GM18507 (cell line): Measurements from ENCODE around the gene ALG13.
A peak's percentile ranks its signal among the peaks of the same experiment; 100 is the strongest.
"Not testable (repeated sequence)": the region's sequence is repeated elsewhere in the genome, so short reads cannot be mapped to it uniquely, and the experiment has no call there.

ENCODE experiments used
- DNase-seq: peaks from one replicate; pipeline ENCODE4 v3.0.0; 2011; ENCODE audit warnings: low read depth; ENCODE audit not compliant: insufficient read length; ENCODE audit errors: extremely low spot score
- FAIRE-seq: peaks from 2 replicates; lab custom pipeline; 2011; peaks lifted over from hg19 to GRCh38; lab: Jason Lieb, UNC

Gene ALG13

DNA sequence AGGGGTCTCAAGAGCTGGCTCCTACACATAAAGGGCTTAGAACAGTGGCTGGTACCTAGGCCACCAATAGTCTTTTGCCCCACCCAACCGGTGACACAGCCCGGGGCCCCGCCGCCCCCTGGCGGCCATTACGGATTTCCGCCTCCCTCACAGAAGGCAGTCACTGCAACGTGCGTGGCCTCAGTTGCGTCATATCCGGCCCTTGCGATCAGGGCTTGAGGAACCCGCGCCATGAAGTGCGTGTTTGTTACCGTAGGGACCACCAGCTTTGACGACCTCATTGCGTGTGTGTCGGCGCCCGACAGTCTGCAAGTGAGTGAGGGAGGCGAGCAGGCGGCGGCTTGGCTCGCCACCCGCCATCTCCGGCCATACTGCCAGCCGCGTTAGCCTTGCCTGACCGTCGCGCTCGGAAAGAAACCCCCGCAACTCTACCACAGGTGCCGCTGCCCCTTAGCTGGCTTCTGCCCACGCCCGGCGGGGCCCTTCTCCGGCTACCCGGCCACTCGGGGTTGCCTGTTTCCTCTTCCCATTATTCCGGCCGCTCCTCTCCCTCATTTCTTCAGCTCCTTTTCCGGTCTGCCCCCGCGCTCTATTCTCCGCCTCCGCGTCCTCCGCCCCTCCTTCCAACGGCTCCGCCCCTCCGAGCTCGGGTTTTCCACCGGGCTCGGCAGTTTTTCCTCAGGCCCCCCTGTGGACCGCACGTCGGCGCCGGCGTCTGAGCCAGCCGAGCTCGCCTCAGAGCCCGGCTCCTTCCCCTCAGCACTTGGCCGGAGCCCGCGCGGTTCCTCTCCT lies at the start of gene ALG13:
TSS of gene ALG13 (plus strand) at position 183 of the 792 bp plus-strand sequence. CDS start at position 232, 49 bp downstream.
- FAIRE-seq (peak; percentile 90), DNase-seq (peak; percentile 59)

DNA sequence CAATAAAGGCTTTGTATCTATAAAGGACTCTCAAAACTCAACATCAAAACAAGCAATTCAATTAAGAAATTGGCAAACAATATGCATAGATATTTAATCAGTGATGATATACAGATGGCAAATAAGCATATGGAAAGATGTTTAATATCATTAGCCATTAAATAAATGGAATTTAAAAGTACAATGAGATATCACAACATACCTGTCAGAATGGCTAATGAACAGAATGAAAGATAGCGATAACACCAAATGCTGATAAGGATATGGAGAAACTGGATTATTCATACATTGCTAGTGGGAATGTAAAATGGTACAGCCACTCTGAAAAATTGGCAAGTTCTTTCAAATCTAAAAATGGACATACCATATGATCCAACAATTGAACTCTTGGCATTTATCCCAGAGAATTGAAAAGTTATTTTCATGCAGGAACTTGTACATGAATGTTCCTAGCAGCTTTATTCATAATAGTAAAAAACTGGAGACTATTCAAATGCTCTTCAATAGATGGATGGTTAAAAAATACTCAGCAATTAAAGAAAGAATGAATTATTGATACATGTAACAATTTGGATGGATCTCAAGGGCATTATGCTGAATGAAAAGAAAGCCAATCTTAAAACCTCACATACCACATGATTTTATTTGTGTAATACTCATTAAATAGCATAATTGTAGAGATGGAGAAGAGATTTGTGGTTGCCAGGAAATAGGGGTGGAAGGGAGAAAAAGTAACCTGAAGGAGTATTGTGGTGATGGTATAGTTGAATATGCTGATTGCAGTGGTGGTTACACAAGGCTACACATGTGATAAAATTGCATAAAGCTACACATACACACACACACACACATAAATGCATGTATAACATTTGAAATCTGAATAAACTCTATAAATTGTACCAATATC lies 45.9 kb upstream of the ALG13 start:
- DNase-seq (no peak), FAIRE-seq (no peak)

- no peak for DNase-seq
- no peak for FAIRE-seq
These were observed 39.0 kb upstream of the ALG13 start for GRCh38 chrX:111641969-111642368.

DNA sequence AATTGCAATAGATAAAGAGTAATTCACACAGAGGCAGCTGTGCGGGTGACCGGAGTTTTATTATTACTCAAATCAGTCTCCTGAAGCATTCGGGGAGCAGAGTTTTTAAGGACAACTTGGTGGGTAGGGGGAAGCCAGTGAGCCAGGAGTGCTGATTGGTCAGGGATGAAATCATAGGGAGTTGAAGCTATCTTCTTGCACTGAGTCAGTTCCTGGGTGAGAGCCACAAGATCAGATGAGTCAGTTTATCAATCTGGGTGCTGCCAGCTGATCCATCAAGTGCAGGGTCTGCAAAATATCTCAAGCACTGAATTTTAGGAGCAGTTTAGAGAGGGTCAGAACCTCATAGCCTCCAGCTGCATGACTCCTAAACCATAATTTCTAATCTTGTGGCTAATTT lies 35.8 kb upstream of the ALG13 start:
- not testable (repeated sequence) for FAIRE-seq, DNase-seq

DNA sequence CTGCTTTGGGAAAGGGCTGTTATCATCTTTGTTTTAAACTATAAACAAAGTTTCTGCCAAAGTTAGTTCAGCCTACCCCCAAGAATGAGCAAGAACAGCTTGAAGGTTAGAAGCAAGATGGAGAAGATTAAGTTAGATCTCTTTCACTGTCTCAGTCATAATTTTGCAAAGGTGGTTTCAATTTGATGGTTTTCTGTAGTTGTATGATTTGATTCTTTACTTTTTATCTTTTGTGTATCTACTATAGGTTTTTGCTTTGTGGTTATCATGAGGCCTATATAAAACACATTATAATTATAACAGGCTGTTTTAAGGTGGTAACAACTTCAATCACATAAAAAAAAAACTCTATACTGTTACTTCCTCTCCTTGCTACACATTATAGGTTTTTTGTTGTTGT lies 35.4 kb upstream of the ALG13 start:
- no peak for FAIRE-seq
- DNase-seq: no peak

GRCh38 chrX:111646515-111646914 lies 34.5 kb upstream of the ALG13 start:
- no peak for FAIRE-seq

GRCh38 chrX:111648802-111649201 lies 32.2 kb upstream of the ALG13 start:
- FAIRE-seq (no peak), DNase-seq (no peak)

More at GRCh38 chrX:111646515-111646914, 34.5 kb upstream of the ALG13 start:
- no peak for DNase-seq

- DNase-seq: no peak
- no peak for FAIRE-seq
These were observed 31.3 kb upstream of the ALG13 start for GRCh38 chrX:111649638-111650037.

- DNase-seq (no peak), FAIRE-seq (no peak)
These were observed 30.1 kb upstream of the ALG13 start for GRCh38 chrX:111650845-111651244.

GRCh38 chrX:111652719-111653118 lies 28.3 kb upstream of the ALG13 start:
- no peak for FAIRE-seq

DNA sequence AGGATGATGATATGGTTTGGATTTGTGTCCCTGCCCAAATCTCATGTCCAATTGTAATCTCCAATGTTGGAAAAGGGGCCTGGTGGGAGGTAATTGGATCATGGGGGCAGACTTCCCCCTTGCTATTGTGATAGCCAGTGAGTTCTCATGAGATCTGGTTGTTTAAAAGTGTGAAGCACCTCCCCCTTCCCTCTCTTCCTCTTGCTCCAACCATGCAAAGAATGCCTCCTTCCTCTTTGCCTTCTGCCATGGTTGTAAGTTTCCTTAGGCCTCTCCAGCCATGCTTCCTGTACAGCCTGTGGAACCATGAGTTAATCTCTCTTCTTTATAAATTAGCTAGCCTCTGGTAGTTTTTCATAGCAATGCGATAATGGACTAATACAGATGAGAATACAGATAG lies 19.7 kb upstream of the ALG13 start:
- no peak for FAIRE-seq
- no peak for DNase-seq

More at GRCh38 chrX:111652719-111653118, 28.3 kb upstream of the ALG13 start:
- no peak for DNase-seq

GRCh38 chrX:111662292-111662691 lies 18.7 kb upstream of the ALG13 start:
- DNase-seq: no peak
- FAIRE-seq: no peak

DNA sequence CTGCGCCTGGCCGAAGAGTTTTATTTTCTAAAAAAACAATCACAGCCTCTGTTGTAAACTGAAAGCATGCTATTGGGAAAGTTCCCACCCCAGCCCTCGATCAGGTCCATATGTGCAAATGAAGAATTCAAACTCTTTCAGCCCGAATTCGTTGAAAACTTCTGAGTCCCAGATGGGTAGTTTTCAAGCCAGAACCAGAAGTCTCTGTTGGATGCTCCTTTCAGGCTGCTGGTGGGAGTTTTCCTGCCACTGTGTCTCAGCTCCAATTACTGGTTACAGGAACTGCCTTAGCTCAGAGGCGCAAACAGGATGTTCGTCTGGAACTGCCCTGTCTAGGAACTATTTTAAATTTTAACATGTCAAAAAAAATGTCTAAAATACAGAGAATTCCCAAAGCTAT lies 9.3 kb upstream of the ALG13 start:
- FAIRE-seq (no peak), DNase-seq (no peak)

DNA sequence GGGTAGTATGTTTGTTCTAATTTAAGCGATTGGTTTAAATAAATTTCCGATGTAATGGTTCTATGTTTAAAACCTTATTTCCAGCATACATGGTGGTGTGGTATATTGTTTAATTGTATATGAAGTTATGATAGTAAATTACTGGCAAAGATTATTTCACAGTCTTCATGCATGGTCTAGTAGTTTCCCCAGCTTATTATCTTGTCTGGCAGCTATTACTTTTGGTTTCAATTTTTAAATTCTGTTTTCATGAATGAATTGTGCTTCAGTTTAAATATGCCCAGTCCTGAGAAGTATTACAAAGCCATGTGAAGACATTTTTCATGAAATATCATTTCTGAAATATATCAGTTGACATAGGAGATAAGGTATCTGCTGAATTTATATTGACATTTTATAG lies 6.3 kb downstream of the ALG13 start:
- no peak for DNase-seq
- no peak for FAIRE-seq

DNA sequence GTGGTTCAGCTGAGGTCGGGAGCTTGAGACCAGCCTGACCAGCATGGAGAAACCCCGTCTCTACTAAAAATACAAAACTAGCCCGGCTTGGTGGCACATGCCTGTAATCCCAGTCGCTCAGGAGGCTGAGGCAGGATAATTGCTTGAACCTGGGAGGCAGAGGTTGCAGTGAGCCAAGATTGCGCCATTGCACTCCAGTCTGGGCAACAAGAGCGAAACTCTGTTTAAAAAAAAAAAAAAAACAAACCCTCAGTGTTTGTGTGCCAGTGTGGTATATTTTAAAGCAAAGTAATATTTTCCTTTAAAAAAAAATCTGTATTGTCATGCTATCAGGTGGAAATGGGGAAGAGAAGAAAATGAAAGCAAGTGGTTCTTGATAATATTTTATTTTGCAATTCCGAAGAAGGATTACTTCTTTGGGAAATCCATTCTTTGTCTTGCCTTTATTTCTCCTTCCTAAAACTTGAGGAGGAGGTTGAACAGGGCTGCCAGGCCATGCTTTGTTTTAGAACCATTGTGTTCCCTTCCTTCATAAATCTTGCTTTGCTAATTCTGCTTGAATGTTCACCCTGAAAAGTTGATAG lies 14.4 kb downstream of the ALG13 start:
- DNase-seq (no peak), FAIRE-seq (no peak)

GRCh38 chrX:111719426-111720210 lies 38.6 kb downstream of the ALG13 start:
- FAIRE-seq: no peak
- no peak for DNase-seq

DNA sequence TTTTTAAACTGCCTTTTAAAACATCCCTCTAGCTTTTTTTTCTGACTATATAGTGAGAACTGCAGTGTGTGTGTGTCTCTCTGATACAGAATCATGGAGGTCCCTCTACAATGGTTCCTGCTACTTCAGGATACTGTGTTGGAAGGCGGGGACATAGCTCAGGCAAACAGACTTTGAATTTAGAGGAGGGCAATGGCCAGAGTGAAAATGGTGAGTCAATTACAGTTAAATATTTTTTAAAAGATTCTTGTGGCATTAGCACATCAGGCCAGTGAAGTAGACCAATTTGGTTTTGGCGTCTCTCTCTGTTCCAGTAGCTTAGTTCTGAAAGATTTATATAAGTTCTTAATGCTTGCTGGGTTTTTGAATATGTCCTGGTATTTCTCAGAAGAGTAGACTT lies 47.1 kb downstream of the ALG13 start:
- no peak for FAIRE-seq
- no peak for DNase-seq

- DNase-seq: no peak
- no peak for FAIRE-seq
These were observed 50.4 kb downstream of the ALG13 start for GRCh38 chrX:111731351-111731750.

- FAIRE-seq (no peak), DNase-seq (no peak)
These were observed 55.6 kb downstream of the ALG13 start for GRCh38 chrX:111736571-111736970.
